GM12878 (cell line): Measurements from ENCODE around the gene CENPE. TPM values are rescaled to one million over a fixed set of nuclear protein-coding genes. Genes with fewer than 3 reads are reported as not detected.

Source experiments
- ATAC-seq: fragments of 200-7000 bp; cut with Tn5 transposase; 3 replicates; pipeline ENCODE4 v1.9.1; 2020; ENCODE audit warnings: mild to moderate bottlenecking, moderate library complexity
- BruUV-seq: library from RNA; stranded (reverse); fragments of 400-500 nt; replicated peaks from 2 replicates; lab custom pipeline; 2021; lab: Mats Ljungman, UMichigan
- CTCF ChIA-PET: fragments of 300-600 bp; sonication (Branson Sonifier 250); formaldehyde crosslinking; extraction: SDS; loops from one replicate; lab custom pipeline; 2021; ENCODE audit warnings: inconsistent platforms; lab: Yijun Ruan, JAX
- POLR2A ChIA-PET: fragments of 350-600 bp; formaldehyde crosslinking; extraction: SDS; loops from one replicate; lab custom pipeline; 2021; ENCODE audit warnings: inconsistent platforms; lab: Charles Lee
- RAD21 ChIA-PET: fragments of 300-600 bp; sonication (Branson Sonifier 250); formaldehyde crosslinking; loops from one replicate; lab custom pipeline; 2023; ENCODE audit warnings: antibody characterized with exemption; ENCODE audit not compliant: unreplicated experiment; lab: Charles Lee
- SMC1A ChIA-PET: fragments of 300-600 bp; sonication (Branson Sonifier 250); formaldehyde crosslinking; loops from one replicate; lab custom pipeline; 2023; ENCODE audit not compliant: unreplicated experiment, uncharacterized antibody; lab: Charles Lee
- DNase-seq: peaks from one replicate; pipeline ENCODE4 v3.0.0-alpha.2; 2011; ENCODE audit warnings: low read depth, low spot score
- FAIRE-seq: peaks from 3 replicates; lab custom pipeline; 2011; peaks lifted over from hg19 to GRCh38; lab: Jason Lieb, UNC
- H2AFZ ChIP-seq: 2 replicates; pipeline ENCODE4 v1.6.0; 2011; ENCODE audit warnings: low read depth, low read length, control low read depth; ENCODE audit not compliant: control insufficient read depth
- H3K27ac ChIP-seq: 2 replicates; pipeline ENCODE4 v1.5.1; 2011; ENCODE audit warnings: control low read depth; ENCODE audit not compliant: control insufficient read depth, insufficient read depth
- H3K27me3 ChIP-seq, 2 experiments: replicated peaks in 1 of 2; 2 replicates each; pipeline versions ENCODE4 v1.6.0 to v1.6.1; 2011; ENCODE audit warnings: low read length in 1 of 2; ENCODE audit not compliant: control insufficient read depth in 2 of 2, insufficient read depth in 2 of 2
- H3K36me3 ChIP-seq, 2 experiments: 2 replicates each; pipeline ENCODE4 v1.5.1; 2011; ENCODE audit warnings: low read length in 1 of 2; ENCODE audit not compliant: control insufficient read depth in 2 of 2, insufficient read depth in 2 of 2
- H3K4me1 ChIP-seq: 2 replicates; pipeline ENCODE4 v1.6.1; 2011; ENCODE audit warnings: mild to moderate bottlenecking, low read length, moderate library complexity, mixed read lengths; ENCODE audit not compliant: control insufficient read depth, insufficient read depth
- H3K4me2 ChIP-seq: 2 replicates; pipeline ENCODE4 v1.6.0; 2011; ENCODE audit warnings: control low read depth; ENCODE audit not compliant: control insufficient read depth, insufficient read depth
- H3K4me3 ChIP-seq: fragments of 200-600 bp; sonication (generic); 2 replicates; pipeline ENCODE4 v1.5.1; 2016
- H3K79me2 ChIP-seq: 2 replicates; pipeline ENCODE4 v1.6.0; 2011; ENCODE audit warnings: low read length; ENCODE audit not compliant: control insufficient read depth, insufficient read depth
- H3K9ac ChIP-seq: 2 replicates; pipeline ENCODE4 v1.8.0; 2011; ENCODE audit warnings: low read length, control low read depth, mixed read lengths; ENCODE audit not compliant: control insufficient read depth, insufficient read depth
- H3K9me3 ChIP-seq: replicated peaks from 3 replicates; pipeline ENCODE4 v1.5.1; 2011; ENCODE audit warnings: mild to moderate bottlenecking, low read length; ENCODE audit not compliant: control insufficient read depth, insufficient read depth
- H4K20me1 ChIP-seq: 2 replicates; pipeline ENCODE4 v1.6.0; 2011; ENCODE audit not compliant: control insufficient read depth, insufficient read depth
- CBX5 ChIP-seq: sonication (generic); IDR thresholded peaks from 2 replicates; pipeline ENCODE4 v1.6.1; 2016; ENCODE audit warnings: low read depth, moderate library complexity, mild to moderate bottlenecking, inconsistent platforms
- FOS ChIP-seq: IDR thresholded peaks from 3 replicates; pipeline ENCODE4 v1.6.1; 2011; ENCODE audit warnings: borderline replicate concordance; ENCODE audit not compliant: insufficient read length; ENCODE audit errors: extremely low read depth
- HCFC1 ChIP-seq: fragments of 150-350 bp; IDR thresholded peaks from 2 replicates; pipeline ENCODE4 v1.6.1; 2014; ENCODE audit warnings: low read length
- IRF3 ChIP-seq: fragments of 450-650 bp; IDR thresholded peaks from 2 replicates; pipeline ENCODE4 v1.6.1; 2014; ENCODE audit warnings: mild to moderate bottlenecking
- JUNB ChIP-seq: IDR thresholded peaks from 2 replicates; pipeline ENCODE4 v1.6.1; 2016; ENCODE audit warnings: antibody characterized with exemption, mild to moderate bottlenecking
- MAX ChIP-seq: IDR thresholded peaks from 2 replicates; pipeline ENCODE4 v1.6.1; 2012; ENCODE audit warnings: low read depth, low read length, improper control_type of control experiment
- MLLT1 ChIP-seq: fragments of 450-650 bp; IDR thresholded peaks from 2 replicates; pipeline ENCODE4 v1.6.1; 2016; ENCODE audit warnings: mild to moderate bottlenecking
- MYC ChIP-seq: IDR thresholded peaks from 2 replicates; pipeline ENCODE4 v1.6.1; 2011; ENCODE audit warnings: mild to moderate bottlenecking, low read length, moderate library complexity, inconsistent platforms; ENCODE audit not compliant: insufficient read depth, insufficient replicate concordance, insufficient read length, severe bottlenecking
- PKNOX1 ChIP-seq: fragments of 450-650 bp; IDR thresholded peaks from 2 replicates; pipeline ENCODE4 v1.6.1; 2016; ENCODE audit warnings: mild to moderate bottlenecking
- PML ChIP-seq: IDR thresholded peaks from 2 replicates; pipeline ENCODE4 v1.6.1; 2012; ENCODE audit warnings: low read length, inconsistent platforms
- POLR2AphosphoS5 ChIP-seq: IDR thresholded peaks from 2 replicates; pipeline ENCODE4 v1.6.1; 2011; ENCODE audit warnings: mild to moderate bottlenecking, low read length, inconsistent platforms
- SPI1 ChIP-seq: IDR thresholded peaks from 2 replicates; pipeline ENCODE4 v1.6.1; 2011; ENCODE audit warnings: low read depth, mild to moderate bottlenecking, low read length, moderate library complexity, borderline replicate concordance; ENCODE audit not compliant: insufficient read depth
- SREBF1 ChIP-seq: IDR thresholded peaks from 2 replicates; pipeline ENCODE4 v1.6.1; 2012; ENCODE audit warnings: mild to moderate bottlenecking, low read length
- TARDBP ChIP-seq: IDR thresholded peaks from 2 replicates; pipeline ENCODE4 v1.6.1; 2016; ENCODE audit warnings: borderline replicate concordance
- TCF3 ChIP-seq: IDR thresholded peaks from 2 replicates; pipeline ENCODE4 v1.6.1; 2012; ENCODE audit warnings: low read depth, mild to moderate bottlenecking, low read length, borderline replicate concordance; ENCODE audit not compliant: insufficient read depth
- ZNF24 ChIP-seq: fragments of 450-650 bp; IDR thresholded peaks from 2 replicates; pipeline ENCODE4 v1.6.1; 2017; ENCODE audit warnings: antibody characterized with exemption, mild to moderate bottlenecking
- ZZZ3 ChIP-seq: IDR thresholded peaks from 2 replicates; pipeline ENCODE4 v1.6.1; 2011; ENCODE audit warnings: low read depth; ENCODE audit not compliant: control insufficient read depth, insufficient read length
- WGBS: methylation state at CpG from one replicate; pipeline ENCODE4 v1.1.6; 2016; ENCODE audit warnings: low lambda C conversion rate; ENCODE audit not compliant: insufficient replicate concordance, insufficient coverage; ENCODE audit errors: missing lambda C conversion rate; 5-methylcytosine and 5-hydroxymethylcytosine counted together
- in situ Hi-C: fragments of 300-500 bp; cut with MboI; formaldehyde crosslinking; loops from 9 replicates; pipeline ENCODE4 v1.14.3; 2018; ENCODE audit warnings: mixed read lengths
- intact Hi-C: fragments of 100-400 bp; cut with micrococcal nuclease; formaldehyde crosslinking; loops from one replicate; pipeline ENCODE4 v1.14.2; 2022; ENCODE audit not compliant: unreplicated experiment
- polyA plus RNA-seq, 11 experiments: library from polyadenylated mRNA; depleted of rRNA in 4 of 11; unstranded in 6 of 11; stranded (reverse) in 5 of 11; fragments of >200 nt; fragmentation: Nextera tagmentation in 4 of 11; fragmentation: Illumina TruSeq in 1 of 11; extraction: Ambion mirVana in 4 of 11; extraction: Trizol in 1 of 11; gene quantifications; 1 replicate in 1 of 11; 2 replicates in 10 of 11; pipeline versions ENCODE4 v1.2.1 to v1.2.3, GENCODE V29; 2011 to 2016; ENCODE audit warnings: inconsistent platforms in 2 of 11, missing spikeins in 2 of 11, low read depth in 1 of 11
- total RNA-seq, 4 experiments: library from RNA; depleted of rRNA in 3 of 4; stranded (reverse); fragments of >200 nt in 3 of 4; fragmentation: Illumina TruSeq in 1 of 4; extraction: Trizol in 1 of 4; gene quantifications; 2 replicates each; pipeline versions ENCODE4 v1.2.1 to v1.2.3, GENCODE V29; 2013 to 2021

Gene CENPE
- total and polyA plus RNA-seq, 10 of the 15 experiments (the other 5 are each of a cell fraction or from before 2014, with no cell fraction given) = 10.2 to 53.6 (median 25.2) TPM

GRCh38 chr4:103137446-103137827 is 60.7 kb downstream of the CENPE start:
- H3K9me3 ChIP-seq = no peaks in the 10 kb centered on the region
- no peak overlapping the region for H3K27ac ChIP-seq
- H3K9ac ChIP-seq = no peak overlapping the region
- no peak overlapping the region for H3K4me2 ChIP-seq
- H3K79me2 ChIP-seq = no peaks in the 10 kb centered on the region
- no peak for FAIRE-seq
- POLR2A ChIA-PET = no interaction called here
- SMC1A ChIA-PET = interaction anchor here (1.2 kb wide), 1 partner anchor 10 kb away, joined by 3 read pairs; no protein-coding TSS in a partner anchor
- intact Hi-C loops (no loop called here), in situ Hi-C loops (no loop called here)
- H2AFZ ChIP-seq = no peak overlapping the region
- WGBS = 96% methylated on average over 1 of the region's 1 CpG
- BruUV-seq = no TSS peak
- no peak for ATAC-seq
- DNase-seq = no peak
- RAD21 ChIA-PET = no interaction called here
- TF ChIP-seq MYC (no peak), SREBF1 (no peak), CBX5 (no peak), MAX (no peak), ZZZ3 (no peak), TCF3 (no peak), PML (no peak), SPI1 (no peak), POLR2AphosphoS5 (no peak), TARDBP (no peak), HCFC1 (no peak), JUNB (no peak), MLLT1 (no peak), FOS (no peak), IRF3 (no peak), ZNF24 (no peak), PKNOX1 (no peak)
- 0 out of 2 replicates have a peak, but pooled peaks cover 3% of the 10 kb centered on the region for H3K4me1 ChIP-seq
- peaks cover 2 to 23% of the 10 kb centered on the region in 2 experiments; a peak in 2 of 4 replicates for H3K36me3 ChIP-seq
- no peaks in the 10 kb centered on the region for H3K27me3 ChIP-seq
- no peak overlapping the region for H3K4me3 ChIP-seq
- CTCF ChIA-PET = no interaction called here
- no peaks in the 10 kb centered on the region for H4K20me1 ChIP-seq
